Neural cell (in vitro differentiated cells): ENCODE data around the gene RYK. TPM values are rescaled to one million over a fixed set of nuclear protein-coding genes. Genes with fewer than 3 reads are reported as not detected.

Source experiments
- H2AFZ ChIP-seq: fragments of 200-600, 300-800 bp; sonication (generic), shearing (Covaris generic); 2 replicates; pipeline ENCODE4 v1.6.0; 2014; ENCODE audit warnings: low read depth, mild to moderate bottlenecking, antibody characterized with exemption, low read length, moderate library complexity
- H3F3A ChIP-seq: fragments of 200-600 bp; shearing (Covaris generic); 2 replicates; pipeline ENCODE4 v1.6.1; 2016; ENCODE audit warnings: mild to moderate bottlenecking, moderate library complexity, mixed read lengths, antibody characterized with exemption, low read length; ENCODE audit not compliant: insufficient read depth, poor library complexity, severe bottlenecking
- H3K27ac ChIP-seq: fragments of 200-600, 300-800 bp; sonication (generic), shearing (Covaris generic); 2 replicates; pipeline ENCODE4 v1.5.1; 2014; ENCODE audit warnings: mild to moderate bottlenecking, low read length, moderate library complexity
- H3K27me3 ChIP-seq: fragments of 300-800, 200-600 bp; sonication (generic), shearing (Covaris generic); 2 replicates; pipeline ENCODE4 v1.6.0; 2014; ENCODE audit warnings: mild to moderate bottlenecking, low read depth, low read length, moderate library complexity; ENCODE audit not compliant: insufficient read depth
- H3K36me3 ChIP-seq: fragments of 300-800, 200-600 bp; sonication (generic), shearing (Covaris generic); 2 replicates; pipeline ENCODE4 v1.5.1; 2014; ENCODE audit warnings: mild to moderate bottlenecking, antibody characterized with exemption, low read length, moderate library complexity; ENCODE audit not compliant: insufficient read depth
- H3K4me2 ChIP-seq: fragments of 300-800, 200-600 bp; sonication (generic), shearing (Covaris generic); 2 replicates; pipeline ENCODE4 v1.6.0; 2014; ENCODE audit warnings: mild to moderate bottlenecking, low read length
- H3K4me3 ChIP-seq: fragments of 300-800, 200-600 bp; sonication (generic), shearing (Covaris generic); 2 replicates; pipeline ENCODE4 v1.5.1; 2014; ENCODE audit warnings: mild to moderate bottlenecking, low read length, moderate library complexity
- H3K79me2 ChIP-seq: fragments of 200-600 bp; shearing (Covaris generic); replicated peaks from 2 replicates; pipeline ENCODE4 v1.6.0; 2014; ENCODE audit warnings: mild to moderate bottlenecking, low read length, moderate library complexity; ENCODE audit not compliant: insufficient read depth
- H3K9ac ChIP-seq: fragments of 300-800, 200-600 bp; sonication (generic), shearing (Covaris generic); 2 replicates; pipeline ENCODE4 v1.6.1; 2016; ENCODE audit warnings: mild to moderate bottlenecking, low read length, mixed read lengths
- H3K9me2 ChIP-seq: fragments of 200-600 bp; shearing (Covaris generic); 2 replicates; pipeline ENCODE4 v1.6.1; 2016; ENCODE audit warnings: mild to moderate bottlenecking, low read length, mixed read lengths; ENCODE audit not compliant: insufficient read depth
- H3K9me3 ChIP-seq: fragments of 200-600, 300-800 bp; sonication (generic), shearing (Covaris generic); 2 replicates; pipeline ENCODE4 v1.6.1; 2016; ENCODE audit warnings: mild to moderate bottlenecking, mixed run types, low read length, moderate library complexity, mixed read lengths
- H4K20me1 ChIP-seq: fragments of 200-600 bp; shearing (Covaris generic); 2 replicates; pipeline ENCODE4 v1.6.1; 2016; ENCODE audit warnings: mild to moderate bottlenecking, mixed run types; ENCODE audit not compliant: insufficient read depth
- CTCF ChIP-seq: fragments of 450-650 bp; IDR thresholded peaks from 2 replicates; pipeline ENCODE4 v1.5.1; 2014; ENCODE audit warnings: antibody characterized with exemption, mild to moderate bottlenecking, moderate library complexity; ENCODE audit not compliant: poor library complexity, severe bottlenecking
- EP300 ChIP-seq: fragments of 450-650 bp; conservative IDR thresholded peaks from 2 replicates; pipeline ENCODE4 v1.6.1; 2014; ENCODE audit warnings: antibody characterized with exemption, mild to moderate bottlenecking, moderate library complexity; ENCODE audit not compliant: poor library complexity, severe bottlenecking
- EZH2 ChIP-seq: fragments of 200-600, 300-800 bp; shearing (Covaris generic), sonication (generic); IDR thresholded peaks from 2 replicates; pipeline ENCODE4 v1.6.1; 2014; ENCODE audit warnings: antibody characterized with exemption, low read length, borderline replicate concordance, mild to moderate bottlenecking; ENCODE audit not compliant: insufficient read depth, poor library complexity, severe bottlenecking
- MXI1 ChIP-seq: fragments of 450-650 bp; conservative IDR thresholded peaks from 2 replicates; pipeline ENCODE4 v1.6.1; 2014; ENCODE audit warnings: antibody characterized with exemption, mild to moderate bottlenecking; ENCODE audit not compliant: poor library complexity, severe bottlenecking
- POLR2AphosphoS5 ChIP-seq: IDR thresholded peaks from 2 replicates; pipeline ENCODE4 v1.6.1; 2012
- RAD21 ChIP-seq: fragments of 450-650 bp; conservative IDR thresholded peaks from 2 replicates; pipeline ENCODE4 v1.6.1; 2014; ENCODE audit warnings: antibody characterized with exemption, mild to moderate bottlenecking, moderate library complexity
- REST ChIP-seq: IDR thresholded peaks from 2 replicates; pipeline ENCODE4 v1.6.1; 2012; ENCODE audit warnings: borderline replicate concordance
- SMC3 ChIP-seq: fragments of 450-650 bp; conservative IDR thresholded peaks from 2 replicates; pipeline ENCODE4 v1.6.1; 2014; ENCODE audit warnings: antibody characterized with exemption, mild to moderate bottlenecking, moderate library complexity; ENCODE audit not compliant: poor library complexity
- polyA plus RNA-seq: library from polyadenylated mRNA; depleted of rRNA; stranded (reverse); fragments of >200 nt; gene quantifications from 2 replicates; pipeline ENCODE4 v1.2.3, GENCODE V29; 2014

Gene RYK
- polyA plus RNA-seq, 1 donor from 2014 or later = 68.6 TPM

DNA sequence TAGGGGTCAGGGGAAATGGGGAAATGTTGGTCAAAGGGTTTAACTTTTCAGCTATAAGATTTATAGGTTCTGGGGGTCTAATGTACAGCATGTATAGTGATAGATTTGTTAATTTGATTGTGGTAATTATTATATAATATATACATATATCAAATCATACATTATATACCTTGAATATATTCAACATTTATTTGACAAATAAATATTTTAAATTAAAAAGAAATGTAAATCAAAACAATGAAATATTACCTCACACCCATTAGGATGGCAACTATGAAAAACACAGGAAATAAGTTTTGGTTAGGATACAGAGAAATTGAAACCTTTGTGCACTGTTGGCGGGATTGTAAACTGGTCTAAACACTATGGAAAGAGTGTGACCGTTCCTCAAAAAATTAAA is 135.9 kb downstream of the RYK start:
- Histone ChIP-seq H4K20me1 (no peaks in the 10 kb centered on the region), H3K79me2 (no peaks in the 10 kb centered on the region), H3K27ac (no peak overlapping the region), H3K27me3 (no peaks in the 10 kb centered on the region), H3K9ac (no peak overlapping the region), H3K9me3 (no peaks in the 10 kb centered on the region), H3K4me3 (no peak overlapping the region), H3K9me2 (no peaks in the 10 kb centered on the region), H3K36me3 (no peaks in the 10 kb centered on the region), H3F3A (no peaks in the 10 kb centered on the region), H3K4me2 (no peak overlapping the region), H2AFZ (no peak overlapping the region)
- TF ChIP-seq SMC3 (no peak), EP300 (no peak), CTCF (no peak), EZH2 (no peak), POLR2AphosphoS5 (no peak)

DNA sequence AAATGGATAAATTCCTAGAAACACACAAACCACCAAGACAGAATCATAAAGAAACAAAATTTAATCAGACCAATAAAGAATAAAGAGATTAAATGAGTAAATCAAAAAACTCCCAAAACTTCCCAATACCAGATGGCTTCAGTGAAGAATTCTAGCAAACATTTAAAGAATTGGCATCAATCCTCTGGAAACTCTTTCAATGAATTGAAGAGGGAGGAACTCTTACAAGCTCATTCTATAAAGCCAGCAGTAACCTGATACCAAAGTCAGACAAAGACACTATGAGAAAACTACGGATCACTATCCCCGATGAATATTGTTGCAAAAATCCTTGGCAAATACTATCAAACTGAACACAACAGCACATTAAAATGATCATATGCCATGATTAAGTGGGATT is 139.0 kb downstream of the RYK start:
- no peak for TF ChIP-seq EP300
- TF ChIP-seq RAD21 = no peak
- no peak for TF ChIP-seq MXI1
- no peak overlapping the region for H2AFZ ChIP-seq
- H3K27ac ChIP-seq = no peak overlapping the region
- no peaks in the 10 kb centered on the region for H3K79me2 ChIP-seq
- no peaks in the 10 kb centered on the region for H4K20me1 ChIP-seq
- no peaks in the 10 kb centered on the region for H3K27me3 ChIP-seq
- H3K36me3 ChIP-seq = no peaks in the 10 kb centered on the region
- H3K9me2 ChIP-seq = no peaks in the 10 kb centered on the region
- no peak overlapping the region for H3K4me2 ChIP-seq
- no peaks in the 10 kb centered on the region for H3F3A ChIP-seq
- H3K9me3 ChIP-seq = no peaks in the 10 kb centered on the region
- no peak overlapping the region for H3K9ac ChIP-seq
- no peak overlapping the region for H3K4me3 ChIP-seq

DNA sequence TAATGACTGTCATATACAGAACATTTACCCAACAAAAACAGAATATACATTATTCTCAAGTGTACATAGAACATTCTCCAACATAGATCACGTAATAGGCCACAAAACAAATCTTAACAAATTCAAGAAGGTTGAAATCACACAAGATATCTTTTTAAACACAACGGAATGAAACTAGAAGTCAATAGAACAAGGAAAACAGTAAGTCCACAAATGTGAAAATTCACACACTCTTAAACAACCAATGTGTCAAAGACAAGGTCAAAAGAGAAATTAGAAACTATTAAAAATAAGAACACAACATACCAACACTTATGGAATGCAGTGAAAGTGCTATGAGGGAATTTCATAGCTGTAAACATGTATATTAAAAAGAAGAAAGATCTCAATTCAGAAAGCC is 139.7 kb downstream of the RYK start:
- no peaks in the 10 kb centered on the region for H3K79me2 ChIP-seq
- no peaks in the 10 kb centered on the region for H4K20me1 ChIP-seq
- H3F3A ChIP-seq = no peaks in the 10 kb centered on the region
- H3K4me3 ChIP-seq = no peak overlapping the region
- H3K9me3 ChIP-seq = no peaks in the 10 kb centered on the region
- no peak overlapping the region for H3K9ac ChIP-seq
- H3K27ac ChIP-seq = no peak overlapping the region
- no peaks in the 10 kb centered on the region for H3K36me3 ChIP-seq
- H3K4me2 ChIP-seq = no peak overlapping the region
- no peak overlapping the region for H2AFZ ChIP-seq
- H3K27me3 ChIP-seq = no peaks in the 10 kb centered on the region
- no peaks in the 10 kb centered on the region for H3K9me2 ChIP-seq
- no peak for TF ChIP-seq EP300
- TF ChIP-seq SMC3 = no peak
- TF ChIP-seq POLR2AphosphoS5 = no peak
- TF ChIP-seq RAD21 = no peak
- no peak for TF ChIP-seq EZH2
- no peak for TF ChIP-seq REST
- no peak for TF ChIP-seq MXI1
- TF ChIP-seq CTCF = no peak
